GM12865 (cell line): ENCODE data around the gene FKBP1B.

Experiments used
- DNase-seq: peaks from one replicate; pipeline ENCODE4 v3.0.0; 2010; ENCODE audit warnings: low read depth
- H3K4me3 ChIP-seq: 2 replicates; pipeline ENCODE4 v1.5.1; 2011; ENCODE audit warnings: mild to moderate bottlenecking, low read depth, low read length, control low read depth
- TF ChIP-seq, protein P1 (sequence below): IDR thresholded peaks from 2 replicates; pipeline ENCODE4 v1.5.1; 2011; ENCODE audit warnings: low read length, control low read depth, low read depth, inconsistent platforms; ENCODE audit not compliant: insufficient read depth; ENCODE audit errors: missing control alignments

FKBP1B gene

GRCh38 chr2:24049485-24050021 is at the start of gene FKBP1B:
Gene FKBP1B, plus strand, starts transcription at chr2:24049741. Its CDS starts 109 bp downstream, at chr2:24049850.
- TF ChIP-seq, protein P1, sequence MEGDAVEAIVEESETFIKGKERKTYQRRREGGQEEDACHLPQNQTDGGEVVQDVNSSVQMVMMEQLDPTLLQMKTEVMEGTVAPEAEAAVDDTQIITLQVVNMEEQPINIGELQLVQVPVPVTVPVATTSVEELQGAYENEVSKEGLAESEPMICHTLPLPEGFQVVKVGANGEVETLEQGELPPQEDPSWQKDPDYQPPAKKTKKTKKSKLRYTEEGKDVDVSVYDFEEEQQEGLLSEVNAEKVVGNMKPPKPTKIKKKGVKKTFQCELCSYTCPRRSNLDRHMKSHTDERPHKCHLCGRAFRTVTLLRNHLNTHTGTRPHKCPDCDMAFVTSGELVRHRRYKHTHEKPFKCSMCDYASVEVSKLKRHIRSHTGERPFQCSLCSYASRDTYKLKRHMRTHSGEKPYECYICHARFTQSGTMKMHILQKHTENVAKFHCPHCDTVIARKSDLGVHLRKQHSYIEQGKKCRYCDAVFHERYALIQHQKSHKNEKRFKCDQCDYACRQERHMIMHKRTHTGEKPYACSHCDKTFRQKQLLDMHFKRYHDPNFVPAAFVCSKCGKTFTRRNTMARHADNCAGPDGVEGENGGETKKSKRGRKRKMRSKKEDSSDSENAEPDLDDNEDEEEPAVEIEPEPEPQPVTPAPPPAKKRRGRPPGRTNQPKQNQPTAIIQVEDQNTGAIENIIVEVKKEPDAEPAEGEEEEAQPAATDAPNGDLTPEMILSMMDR = no peak
- peak within 1 kb of the TSS; percentile 70 for H3K4me3 ChIP-seq
- peak; percentile 69 for DNase-seq

GRCh38 chr2:24007693-24008092 is 41.8 kb upstream of the FKBP1B start:
- DNase-seq = no peak
- TF ChIP-seq, protein P1 = no peak
- no peak overlapping the region for H3K4me3 ChIP-seq

- H3K4me3 ChIP-seq = no peak overlapping the region
- DNase-seq = no peak
- TF ChIP-seq, protein P1 = no peak
Observed at GRCh38 chr2:24008672-24009366, 40.7 kb upstream of the FKBP1B start.

DNA sequence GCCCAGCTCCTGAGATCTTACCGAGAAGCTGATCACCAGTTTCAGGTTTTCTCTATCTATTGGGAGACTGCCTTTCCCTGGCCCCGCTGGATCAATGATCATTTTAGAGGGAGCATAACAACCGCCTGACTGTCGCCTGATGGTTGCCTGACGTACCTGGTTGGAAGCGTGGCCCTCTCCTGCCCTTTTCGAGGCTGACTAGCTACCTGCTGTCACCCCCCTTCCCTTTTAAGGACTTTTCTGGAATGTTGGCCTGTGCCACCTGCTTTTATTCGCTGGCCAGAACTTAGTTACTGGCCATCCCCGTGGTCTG is 40.2 kb upstream of the FKBP1B start:
- H3K4me3 ChIP-seq = no peak overlapping the region
- TF ChIP-seq, protein P1 = no peak
- no peak for DNase-seq

GRCh38 chr2:24009680-24010476 is 39.7 kb upstream of the FKBP1B start, which contains the start of gene MFSD2B:
Gene MFSD2B, plus strand, starts transcription at chr2:24010085. Its CDS starts 12 bp downstream, at chr2:24010097.
- TF ChIP-seq, protein P1 = no peak
- no peak for DNase-seq
- H3K4me3 ChIP-seq = peak within 1 kb of the TSS; percentile 41

DNA sequence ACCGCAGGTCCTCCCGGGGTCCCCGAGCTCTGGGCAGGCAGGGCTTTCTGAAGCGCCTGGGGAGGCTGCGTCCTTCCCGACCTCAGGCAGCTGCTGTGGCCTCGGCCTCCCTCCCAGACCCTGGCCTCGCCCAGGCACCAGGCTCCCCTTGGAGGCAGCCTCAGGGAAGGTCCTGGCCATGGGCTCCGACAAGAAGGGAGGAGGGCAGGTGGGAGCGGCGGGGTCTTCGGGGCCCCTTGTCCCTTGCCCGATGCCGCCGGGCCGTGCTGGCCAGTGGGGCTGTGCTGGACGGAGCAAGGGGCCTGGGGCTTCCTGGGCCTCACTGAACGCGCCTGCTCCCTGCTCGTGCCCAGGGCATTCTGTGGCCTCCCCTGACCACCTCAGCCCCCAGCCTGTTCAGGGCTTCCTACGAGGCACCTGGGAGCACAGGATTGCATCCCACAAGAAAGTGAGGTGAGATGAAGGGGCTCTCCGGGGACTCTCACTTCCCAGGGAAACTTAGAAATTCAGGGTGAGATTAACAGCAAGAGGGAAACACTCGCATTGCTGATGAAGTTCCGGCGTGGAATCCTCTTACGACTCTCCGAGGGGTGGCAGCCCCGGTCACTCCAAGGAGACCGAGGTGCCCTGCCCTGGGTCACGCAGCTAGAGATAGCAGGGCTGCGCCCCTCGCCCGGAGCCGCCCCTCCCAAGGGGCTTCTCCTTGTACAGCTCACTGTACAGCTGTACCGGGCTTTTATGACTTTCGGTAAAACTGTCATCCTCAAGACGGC is 38.9 kb upstream of the FKBP1B start:
- DNase-seq = no peak
- TF ChIP-seq, protein P1 = no peak
- H3K4me3 ChIP-seq = no peak overlapping the region; the same call in 1 of the 2 replicates
